ENCODE results near the gene TBC1D9.

GRCh38 chr4:140668111-140668510, 88.1 kb downstream of the TBC1D9 start:
- no peak for TF ChIP-seq CTCF (IDR thresholded peaks at IDR 0.05; ENCODE audit: insufficient read depth, low read length, poor library complexity, severe bottlenecking)
- no peak for TF ChIP-seq EZH2phosphoT487 (conservative IDR thresholded peaks at IDR 0.05; ENCODE audit: low read length)

Measured in SU-DHL-6 (cell line).